Left lobe of liver (tissue), 1 donor: ENCODE results near the gene STK25. TPM values are rescaled to one million over a fixed set of nuclear protein-coding genes. Genes with fewer than 3 reads are reported as not detected.

Source experiments
- total RNA-seq: library from RNA; stranded (reverse); gene quantifications from one replicate; pipeline ENCODE4 v1.2.1, GENCODE V29; 2021
- donor health status: DM: no; HTN: yes; CAD: no.

Gene STK25
- total RNA-seq, 1 donor from 2014 or later = 65.5 TPM

Other genes with a start within 250 kb of the STK25 start
- gene HDLBP, start 192.9 kb downstream of the STK25 start, total RNA-seq = 490 TPM
- gene SEPTIN2, start 192.7 kb downstream of the STK25 start, total RNA-seq = 74.5 TPM
- gene FARP2, start 152.3 kb downstream of the STK25 start, total RNA-seq = 27.6 TPM
- gene BOK, start 50.2 kb upstream of the STK25 start, total RNA-seq = 95.8 TPM
- 29.1 TPM for gene THAP4, start 128.6 kb upstream of the STK25 start, total RNA-seq
- gene ATG4B, start 129.1 kb upstream of the STK25 start, total RNA-seq = 41.5 TPM
- gene DTYMK, start 178.2 kb upstream of the STK25 start, total RNA-seq = 11.5 TPM
- 20.7 TPM for gene ING5, start 193.5 kb upstream of the STK25 start, total RNA-seq
- 45.5 TPM for gene D2HGDH, start 226.0 kb upstream of the STK25 start, total RNA-seq